IPS-NIHi7 (cell line): ENCODE data around the gene OSBPL10.

Experiments
- DNase-seq: peaks from one replicate; pipeline ENCODE4 v3.0.0; 2012; ENCODE audit warnings: mixed read lengths; ENCODE audit errors: extremely low spot score

Gene OSBPL10

GRCh38 chr3:31744913-31745312 lies 236.1 kb downstream of the OSBPL10 start:
- DNase-seq: no peak

GRCh38 chr3:31743331-31744089 lies 237.6 kb downstream of the OSBPL10 start:
- DNase-seq: no peak

- DNase-seq: no peak
These were observed 240.7 kb downstream of the OSBPL10 start for GRCh38 chr3:31740397-31740796.

- no peak for DNase-seq
These were observed 242.7 kb downstream of the OSBPL10 start for GRCh38 chr3:31738412-31738811.

- DNase-seq: no peak
These were observed 245.4 kb downstream of the OSBPL10 start for GRCh38 chr3:31735667-31736066.

GRCh38 chr3:31733234-31733667 lies 247.8 kb downstream of the OSBPL10 start:
- DNase-seq: no peak

- no peak for DNase-seq
These were observed 248.5 kb downstream of the OSBPL10 start for GRCh38 chr3:31732548-31732947.

GRCh38 chr3:31729573-31729972 lies 251.5 kb downstream of the OSBPL10 start:
- no peak for DNase-seq

- no peak for DNase-seq
These were observed 252.0 kb downstream of the OSBPL10 start for GRCh38 chr3:31729082-31729481.

GRCh38 chr3:31728403-31728802 lies 252.7 kb downstream of the OSBPL10 start:
- DNase-seq: no peak

GRCh38 chr3:31725976-31726375 lies 255.1 kb downstream of the OSBPL10 start:
- DNase-seq: no peak

GRCh38 chr3:31725568-31725967 lies 255.5 kb downstream of the OSBPL10 start:
- DNase-seq: no peak

GRCh38 chr3:31724651-31725050 lies 256.4 kb downstream of the OSBPL10 start:
- DNase-seq: peak; percentile 56

- peak; percentile 73 for DNase-seq
These were observed 256.9 kb downstream of the OSBPL10 start for GRCh38 chr3:31724116-31724515.

GRCh38 chr3:31723701-31724100 lies 257.4 kb downstream of the OSBPL10 start:
- no peak for DNase-seq

GRCh38 chr3:31721676-31722075 lies 259.4 kb downstream of the OSBPL10 start:
- no peak for DNase-seq

GRCh38 chr3:31714495-31715280 lies 266.4 kb downstream of the OSBPL10 start:
- no peak for DNase-seq

GRCh38 chr3:31713816-31714215 lies 267.2 kb downstream of the OSBPL10 start:
- no peak for DNase-seq

- no peak for DNase-seq
These were observed 270.8 kb downstream of the OSBPL10 start for GRCh38 chr3:31710123-31710803.

GRCh38 chr3:31709526-31709925 lies 271.5 kb downstream of the OSBPL10 start:
- DNase-seq: no peak

- no peak for DNase-seq
These were observed 272.1 kb downstream of the OSBPL10 start for GRCh38 chr3:31709005-31709404.

GRCh38 chr3:31707286-31707685 lies 273.8 kb downstream of the OSBPL10 start:
- DNase-seq: no peak
